Embryonic facial prominence (tissue), 1 donor: ENCODE data around the gene RAC3.

Experiments used
- DNase-seq: peaks from one replicate; pipeline ENCODE4 v3.0.0-alpha.2; 2016; ENCODE audit errors: extremely low spot score

RAC3 gene

DNA sequence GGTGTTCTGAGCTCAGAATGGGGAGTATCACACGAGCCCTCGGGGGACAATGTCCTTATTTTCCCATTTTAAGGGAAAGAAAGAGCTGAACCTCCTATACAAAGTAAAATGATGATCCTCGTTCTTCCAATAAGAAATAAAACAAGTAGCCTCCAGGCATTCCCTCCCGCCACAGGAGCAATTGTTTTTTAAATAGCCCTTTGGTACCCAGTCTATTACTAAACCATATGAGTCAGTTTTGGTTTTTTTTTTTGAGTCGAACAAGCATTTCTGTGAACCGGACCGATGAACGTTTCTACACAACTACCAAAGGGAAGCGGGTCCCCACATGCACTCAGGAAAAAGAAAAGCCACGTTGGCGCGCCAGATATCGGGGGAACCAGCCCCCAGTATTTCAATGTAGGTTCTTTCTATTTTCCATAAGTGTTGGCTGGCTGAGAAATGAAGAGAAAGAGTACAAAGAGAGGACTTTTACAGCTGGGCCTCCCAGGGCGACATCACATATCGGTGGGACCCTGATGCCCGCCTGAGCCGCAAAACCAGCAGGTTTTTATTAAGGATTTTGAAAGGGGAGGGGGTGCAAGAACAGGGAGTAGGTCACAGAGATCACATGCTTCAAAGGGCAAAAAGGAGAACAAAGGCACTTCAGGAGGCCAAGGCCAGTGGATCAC is 9.8 kb downstream of the RAC3 start:
- DNase-seq = no peak

DNA sequence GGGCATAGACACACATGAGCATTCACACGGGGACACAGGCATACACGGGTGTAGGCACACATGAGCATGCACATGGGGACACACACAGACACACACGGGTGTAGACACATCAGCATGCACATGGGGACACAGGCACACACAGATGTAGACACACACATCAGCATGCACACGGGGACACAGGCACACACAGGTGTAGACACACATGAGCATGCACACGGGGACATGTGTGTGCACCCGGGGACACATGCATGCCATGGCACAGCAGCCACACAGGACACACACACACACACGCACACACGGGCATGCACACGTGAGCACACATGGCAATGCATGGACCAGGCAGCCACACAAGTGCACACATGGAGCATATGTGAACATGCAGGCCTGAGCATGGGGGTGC is 11.2 kb downstream of the RAC3 start:
- DNase-seq = no peak

DNA sequence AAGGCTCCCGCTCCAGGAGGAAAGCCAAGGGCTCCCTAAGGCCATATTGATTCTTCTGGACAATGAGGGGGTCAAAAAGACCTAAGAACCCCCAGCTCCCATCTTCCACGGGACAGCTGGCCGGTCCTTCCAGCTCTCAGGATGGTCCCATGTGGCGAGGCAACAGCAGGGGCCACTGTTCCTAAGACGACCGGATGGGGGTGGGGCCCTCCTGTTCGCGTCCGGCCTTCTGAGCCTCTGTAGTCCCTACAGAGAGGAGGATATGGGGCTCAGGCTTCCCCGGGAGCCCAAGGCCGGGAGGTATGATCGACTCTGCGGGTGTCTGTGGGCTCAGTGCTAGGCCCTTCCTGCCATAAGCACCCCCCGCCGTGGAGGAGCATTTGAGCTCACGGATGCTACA is 12.0 kb downstream of the RAC3 start:
- no peak for DNase-seq

DNA sequence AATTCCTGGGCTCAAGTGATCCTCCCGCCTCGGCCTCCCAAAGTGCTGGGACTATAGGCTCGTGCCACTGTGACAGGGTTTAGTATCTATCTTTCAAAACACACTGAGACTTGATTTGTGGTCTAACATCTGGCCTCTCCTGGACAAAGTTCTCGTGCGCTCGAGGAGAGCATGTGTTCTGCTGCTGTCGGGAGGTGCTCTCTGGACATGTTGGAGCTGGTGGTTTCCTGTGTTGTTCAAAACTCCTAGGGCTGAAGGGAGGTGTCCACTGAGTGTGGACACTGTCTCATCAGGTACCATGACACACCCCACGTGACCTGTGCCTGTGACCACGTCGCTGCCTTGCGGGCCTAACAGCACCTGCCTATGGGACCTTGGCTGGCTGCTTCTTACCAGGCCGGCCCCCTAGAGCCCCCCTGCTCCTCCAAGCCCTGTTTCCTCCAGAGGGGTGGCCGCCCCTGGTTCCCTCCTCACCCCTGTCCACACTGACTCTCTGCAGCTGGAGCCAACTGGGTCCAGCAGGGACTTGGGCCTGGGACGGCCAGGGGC is 14.5 kb downstream of the RAC3 start:
- DNase-seq = no peak

DNA sequence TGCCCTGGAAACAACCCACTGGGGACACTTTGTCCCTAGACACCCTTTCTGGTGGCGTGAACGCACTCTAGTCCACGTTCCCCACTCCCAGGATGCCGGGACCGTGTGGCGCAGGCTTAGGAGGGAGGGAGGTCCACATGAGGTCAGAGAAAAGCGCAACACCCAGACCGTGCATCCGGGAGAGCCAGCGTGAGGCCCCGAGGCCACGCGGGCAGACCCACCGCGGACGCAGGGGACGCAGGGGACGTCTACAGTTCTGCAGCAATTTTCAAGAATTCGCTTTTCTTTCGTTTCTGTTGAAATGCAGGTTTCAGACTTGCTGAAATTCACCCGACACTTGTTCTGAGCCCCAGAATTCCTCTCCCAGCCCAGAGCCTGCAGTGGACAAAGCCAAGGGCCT is 15.4 kb downstream of the RAC3 start:
- no peak for DNase-seq

DNA sequence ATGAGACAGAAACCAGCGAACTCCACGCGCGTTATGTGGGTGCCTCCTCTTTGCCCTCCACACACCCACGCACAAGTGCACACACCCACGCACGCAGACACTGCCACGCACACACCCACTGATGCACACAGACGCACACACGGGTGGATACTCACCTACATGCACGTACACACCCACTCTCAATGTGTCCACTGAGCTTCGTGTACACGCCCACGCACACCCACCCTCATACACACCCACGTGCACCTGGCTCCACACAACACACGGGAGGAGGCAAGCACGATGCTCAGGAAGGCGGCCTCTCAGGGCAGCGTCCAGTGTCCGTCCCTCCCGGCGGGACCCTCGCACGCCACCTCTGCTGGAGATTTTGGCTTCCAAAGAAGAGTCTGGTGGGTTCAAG is 15.9 kb downstream of the RAC3 start:
- no peak for DNase-seq

DNA sequence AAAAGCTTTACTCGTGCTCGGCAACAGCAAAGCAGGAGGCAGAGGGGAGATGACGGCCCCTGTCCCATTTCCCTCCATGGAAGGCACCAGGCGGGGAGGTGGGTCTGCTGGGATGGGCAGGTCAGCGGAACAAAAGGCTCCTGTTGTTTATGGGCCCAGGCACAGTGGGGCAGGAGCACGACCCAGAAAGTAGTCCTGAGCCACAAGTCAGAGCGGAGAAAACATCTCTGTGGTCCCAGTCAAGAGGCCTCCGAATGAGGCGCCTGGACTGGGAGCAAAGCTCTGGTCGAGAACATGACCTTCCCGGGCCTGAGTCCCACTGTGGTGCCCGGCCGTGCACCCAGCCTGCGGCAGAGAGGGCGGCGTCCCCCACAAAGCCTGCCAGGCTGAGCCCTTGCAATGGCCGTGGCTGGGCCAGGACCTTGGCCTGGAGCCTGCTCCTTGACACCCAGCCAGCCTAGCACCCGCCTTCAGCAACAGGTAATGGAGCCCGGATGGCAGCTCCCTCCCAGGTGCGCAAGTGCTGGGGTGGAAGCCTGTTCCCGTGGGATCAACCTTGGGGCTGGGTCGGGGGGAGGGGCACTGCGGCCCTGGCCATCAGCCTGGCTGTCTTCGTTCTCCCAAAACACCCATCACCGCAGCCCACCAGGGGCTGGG is 16.6 kb downstream of the RAC3 start:
- no peak for DNase-seq

DNA sequence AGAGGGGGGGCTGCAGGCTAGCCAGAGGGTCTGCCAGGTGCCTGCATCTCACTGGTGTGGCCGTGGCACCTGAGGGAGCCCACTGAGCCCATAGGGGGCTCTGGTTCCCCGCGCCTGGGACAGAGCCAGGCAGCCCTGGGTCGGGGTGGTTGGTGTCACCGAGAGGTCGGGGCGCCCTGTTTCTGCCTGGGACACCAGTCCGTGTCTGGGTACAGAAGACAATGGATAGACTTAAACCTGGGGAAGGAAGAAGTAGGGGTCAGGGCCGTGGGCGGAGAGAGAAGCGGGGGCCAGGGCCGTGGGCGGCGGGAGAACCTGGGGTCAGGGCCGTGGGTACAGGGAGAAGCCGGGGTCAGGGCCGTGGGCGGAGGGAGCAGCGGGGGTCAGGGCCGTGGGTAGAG is 17.1 kb downstream of the RAC3 start:
- DNase-seq = no peak

DNA sequence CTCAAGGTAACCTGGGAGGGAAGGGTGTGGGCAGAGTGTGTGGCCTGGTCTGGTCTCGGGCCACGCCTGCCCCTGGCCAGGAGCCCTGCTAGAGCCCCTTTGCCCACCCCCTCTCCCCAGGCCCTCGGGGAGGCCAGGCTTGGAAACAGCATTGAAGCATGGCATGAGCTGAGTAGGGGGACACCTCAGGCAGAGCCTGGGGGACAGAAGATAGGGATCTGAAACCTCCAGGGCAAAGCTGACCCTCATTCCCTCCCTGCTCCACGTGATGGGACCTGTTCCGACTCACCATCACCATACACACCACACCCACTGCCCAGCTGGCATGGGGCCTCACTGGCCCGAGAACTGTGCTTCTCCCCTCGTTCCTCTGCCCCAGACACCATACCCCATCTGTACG is 17.6 kb downstream of the RAC3 start:
- no peak for DNase-seq

DNA sequence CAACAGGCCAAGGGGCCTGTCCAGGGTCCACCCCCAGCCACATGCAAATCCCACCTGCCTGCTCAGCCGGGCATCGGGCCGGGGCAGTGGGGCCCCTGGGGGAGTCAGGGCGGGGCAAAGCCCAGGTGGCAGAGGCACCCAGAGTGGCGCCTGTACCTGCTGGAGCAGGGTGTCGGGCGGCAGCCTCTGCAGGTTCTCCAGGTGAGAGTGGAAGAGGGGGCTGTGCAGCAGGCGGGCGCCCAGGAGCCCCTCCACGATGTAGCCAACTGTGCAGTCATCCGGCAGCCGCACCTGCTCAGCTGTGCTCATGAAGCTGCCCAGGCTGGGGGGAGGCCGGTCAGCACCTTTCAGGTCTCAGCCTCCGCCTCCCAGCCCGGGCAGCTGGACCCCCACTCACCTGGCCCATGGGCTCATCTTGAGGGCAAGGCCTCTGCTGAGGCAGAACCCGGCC is 18.1 kb downstream of the RAC3 start:
- DNase-seq = no peak

DNA sequence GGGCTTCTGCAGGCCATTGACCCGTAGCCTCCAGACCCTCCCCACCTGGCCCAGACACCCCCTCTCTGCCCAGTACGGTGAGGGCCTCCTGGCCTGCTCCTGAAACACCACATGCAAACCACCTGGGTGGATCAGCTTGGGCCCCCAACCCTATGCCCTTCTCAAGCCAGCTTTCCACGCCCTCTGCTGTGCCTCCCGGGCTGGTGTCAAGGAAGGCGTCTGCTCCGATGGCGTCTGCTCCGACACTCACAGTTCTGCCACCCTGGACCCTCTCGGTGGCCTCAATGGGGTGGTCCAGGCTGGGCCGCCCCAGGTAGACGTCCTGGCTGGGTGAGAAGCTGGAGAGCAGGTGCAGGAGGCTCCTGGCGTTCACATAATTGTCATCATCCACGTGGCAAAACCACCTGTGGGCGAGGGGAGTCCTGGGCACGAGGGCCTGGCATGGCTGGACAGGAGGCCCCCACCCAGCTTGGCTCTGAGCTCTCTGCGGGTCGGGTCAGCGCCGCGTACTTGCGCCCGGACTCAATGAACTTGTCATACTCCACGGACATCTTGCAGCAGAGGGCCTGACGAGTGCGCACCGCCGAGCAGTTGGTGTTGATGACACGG is 18.8 kb downstream of the RAC3 start:
- DNase-seq = no peak

DNA sequence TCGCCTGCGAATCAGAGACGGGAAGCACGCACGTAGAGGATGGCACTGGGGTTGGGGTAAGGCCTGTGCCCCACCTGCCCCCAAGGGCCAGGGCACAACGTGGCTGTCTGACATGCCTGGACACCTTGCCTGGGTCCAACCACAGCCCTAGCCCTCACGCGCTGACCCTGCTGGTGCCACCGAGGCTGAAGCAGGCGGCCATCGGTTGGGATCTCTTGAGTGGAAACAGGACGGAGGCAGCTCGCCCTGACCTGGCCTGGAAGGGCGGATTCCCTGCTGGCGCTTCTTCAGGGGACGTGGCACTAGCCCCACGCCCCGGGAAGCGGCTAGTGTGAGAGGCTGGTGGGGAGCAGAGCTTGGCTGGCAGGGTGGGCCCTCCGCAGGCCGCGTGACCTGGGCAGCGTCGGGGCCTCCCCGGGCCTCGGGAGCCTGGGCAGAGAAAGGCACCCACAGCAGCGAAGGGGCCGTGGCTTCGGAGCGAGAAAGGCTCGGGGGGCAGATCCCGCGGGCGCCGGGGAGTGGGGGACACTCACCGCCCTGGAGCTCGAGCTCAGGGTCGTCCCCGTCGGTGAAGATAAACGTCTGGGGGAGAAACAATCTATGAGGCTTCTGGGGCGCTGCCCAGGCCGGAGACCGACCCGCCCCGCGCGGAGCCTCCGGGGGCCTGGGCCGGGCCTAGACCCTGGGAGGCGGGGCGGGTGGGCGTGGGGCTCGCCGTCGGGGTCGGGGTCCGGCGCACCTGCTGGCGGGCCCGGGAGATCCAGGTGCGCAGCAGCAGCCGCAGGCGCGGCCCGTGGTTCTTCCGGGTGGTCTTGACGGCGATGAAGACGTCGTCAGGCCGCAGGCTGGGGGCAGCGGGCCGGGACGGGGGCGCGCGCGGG is 19.5 kb downstream of the RAC3 start:
- DNase-seq = no peak

DNA sequence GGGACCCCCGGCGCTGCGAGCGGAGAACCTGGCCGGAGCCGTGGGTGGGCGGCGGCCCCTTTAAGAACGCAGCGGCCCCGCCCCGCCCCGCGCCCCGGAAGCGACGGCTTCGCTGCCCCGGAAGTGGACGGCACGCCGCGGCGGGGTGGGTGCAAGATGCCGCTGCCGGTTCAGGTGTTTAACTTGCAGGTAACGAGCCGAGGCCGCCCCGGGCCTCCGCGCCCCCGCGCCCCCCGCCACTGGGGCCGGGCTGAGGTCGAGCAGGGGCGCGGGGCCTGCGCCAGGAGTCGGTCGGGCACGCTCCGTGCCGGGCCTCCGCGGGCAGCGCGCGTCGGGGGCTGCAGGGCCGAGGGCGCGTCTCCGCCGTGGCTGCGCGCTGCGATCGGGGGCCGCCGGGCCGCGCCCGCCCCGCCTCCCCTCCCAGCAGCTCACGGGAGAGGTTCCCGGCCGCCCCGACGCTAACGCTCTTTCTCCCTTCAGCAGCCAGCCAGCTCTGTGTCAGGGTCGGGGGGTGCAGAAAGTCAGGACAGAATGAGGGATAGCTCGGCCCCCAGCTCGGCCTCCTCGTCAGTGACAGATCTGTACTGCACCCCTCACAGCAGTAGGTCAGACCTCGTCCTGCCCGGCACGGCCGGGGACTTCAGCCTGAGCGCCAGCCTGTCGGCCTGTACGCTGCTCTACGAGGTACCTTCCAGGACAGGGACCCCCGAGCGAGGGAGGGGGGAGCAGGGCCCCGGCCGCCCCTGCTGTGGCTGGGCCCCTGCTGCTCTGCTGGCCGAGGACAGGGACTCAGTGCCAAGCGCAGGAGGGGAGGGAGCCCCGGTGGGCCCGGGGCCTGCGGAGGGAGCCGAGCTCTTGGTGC is 20.5 kb downstream of the RAC3 start, which contains the start of the genes GPS1 and RFNG:
Gene GPS1 (plus strand): TSS at position 123 of the 862 bp plus-strand sequence. CDS start 34 bp downstream, at position 157.
Gene RFNG (minus strand): TSS at position 36 of the 862 bp plus-strand sequence. CDS start 45 bp downstream, outside the sequence.
- no peak for DNase-seq

DNA sequence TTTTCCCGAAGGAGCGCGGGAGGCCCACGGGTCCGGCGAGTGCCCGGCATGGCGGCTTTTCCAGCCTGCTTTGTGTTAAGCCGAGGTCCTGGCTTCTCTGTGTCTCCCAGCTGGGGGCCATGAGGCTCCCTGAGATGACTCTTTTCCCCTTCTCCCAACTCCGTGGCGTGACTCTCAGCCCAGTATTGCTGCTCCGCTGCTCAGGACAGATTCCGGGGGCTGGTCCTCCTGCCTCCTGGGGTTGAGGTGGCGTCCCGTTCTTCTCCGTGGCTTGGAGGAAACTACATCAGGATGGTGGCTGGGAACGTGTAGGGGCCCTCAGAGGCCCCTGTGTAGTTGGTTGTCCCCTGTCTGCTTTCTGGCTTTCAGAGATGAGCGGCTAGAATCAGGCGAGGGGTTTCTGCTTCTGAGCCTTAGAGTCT is 21.2 kb downstream of the RAC3 start:
- DNase-seq = no peak

DNA sequence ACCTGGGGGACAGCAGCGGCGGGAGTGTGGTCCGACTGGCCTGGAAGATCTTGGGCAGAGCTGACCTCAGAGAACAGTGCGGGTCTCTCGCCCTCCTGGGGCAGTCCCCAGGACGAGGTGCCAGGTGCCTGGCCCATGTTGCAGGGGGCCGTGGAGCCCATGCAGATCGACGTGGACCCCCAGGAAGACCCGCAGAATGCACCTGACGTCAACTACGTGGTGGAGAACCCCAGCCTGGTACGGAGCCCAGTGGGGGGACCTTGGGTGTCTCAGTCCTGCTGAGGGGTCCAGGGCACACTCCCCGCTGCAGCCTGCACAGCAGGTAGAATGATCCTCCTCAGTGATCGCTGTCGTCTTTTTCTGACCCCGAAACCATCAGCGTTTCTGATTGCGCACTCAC is 21.7 kb downstream of the RAC3 start:
- no peak for DNase-seq

DNA sequence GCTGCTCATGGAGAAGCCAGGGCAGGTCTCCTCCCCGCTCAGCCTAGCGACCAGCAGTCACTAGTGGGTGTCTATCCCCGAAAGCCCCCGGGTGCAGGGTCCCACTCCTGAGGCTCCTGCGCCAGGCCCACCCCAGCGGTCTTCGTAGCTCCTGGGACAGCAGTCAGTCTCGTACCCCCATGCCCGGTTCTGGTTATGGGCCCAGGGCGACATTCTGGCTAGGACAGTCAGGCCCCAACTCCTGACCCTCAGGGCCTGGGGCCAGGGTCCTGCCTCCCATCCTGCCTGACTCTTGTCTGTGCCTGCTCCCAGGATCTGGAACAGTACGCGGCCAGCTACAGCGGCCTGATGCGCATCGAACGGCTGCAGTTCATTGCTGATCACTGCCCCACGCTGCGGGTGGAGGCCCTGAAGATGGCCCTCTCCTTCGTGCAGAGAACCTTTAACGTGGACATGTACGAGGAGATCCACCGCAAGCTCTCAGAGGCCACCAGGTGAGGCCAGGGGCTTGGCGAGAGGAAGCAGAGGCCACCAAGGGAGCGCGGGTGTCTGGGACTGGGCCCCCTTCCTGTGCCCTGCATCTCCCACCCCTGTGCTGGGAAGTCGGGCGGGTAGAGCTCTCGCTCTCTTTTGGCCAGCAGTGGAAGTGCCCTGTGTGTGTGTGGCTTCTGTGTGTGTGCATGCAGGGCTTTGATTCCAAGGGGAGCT is 22.2 kb downstream of the RAC3 start:
- DNase-seq = no peak

DNA sequence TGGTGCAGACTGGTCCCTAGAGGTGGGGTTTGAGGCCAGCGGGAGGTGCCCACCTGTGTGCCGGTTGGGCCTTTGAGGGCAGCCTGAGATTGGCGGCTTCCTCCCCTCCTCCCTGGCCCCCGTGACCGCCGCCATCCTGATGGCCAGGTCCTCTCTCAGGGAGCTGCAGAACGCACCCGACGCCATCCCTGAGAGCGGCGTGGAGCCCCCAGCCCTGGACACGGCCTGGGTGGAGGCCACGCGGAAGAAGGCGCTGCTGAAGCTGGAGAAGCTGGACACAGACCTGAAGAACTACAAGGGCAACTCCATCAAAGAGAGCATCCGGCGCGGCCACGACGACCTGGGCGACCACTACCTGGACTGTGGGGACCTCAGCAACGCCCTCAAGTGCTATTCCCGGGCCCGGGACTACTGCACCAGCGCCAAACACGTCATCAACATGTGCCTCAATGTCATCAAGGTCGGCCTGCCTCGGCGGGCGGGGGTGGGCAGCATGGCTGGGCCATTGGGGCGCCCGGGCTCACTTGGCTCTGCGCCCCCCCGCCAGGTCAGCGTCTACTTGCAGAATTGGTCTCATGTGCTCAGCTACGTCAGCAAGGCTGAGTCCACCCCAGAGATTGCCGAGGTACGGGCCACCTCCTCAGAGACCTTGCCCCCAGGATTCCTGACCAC is 23.0 kb downstream of the RAC3 start:
- DNase-seq = no peak

DNA sequence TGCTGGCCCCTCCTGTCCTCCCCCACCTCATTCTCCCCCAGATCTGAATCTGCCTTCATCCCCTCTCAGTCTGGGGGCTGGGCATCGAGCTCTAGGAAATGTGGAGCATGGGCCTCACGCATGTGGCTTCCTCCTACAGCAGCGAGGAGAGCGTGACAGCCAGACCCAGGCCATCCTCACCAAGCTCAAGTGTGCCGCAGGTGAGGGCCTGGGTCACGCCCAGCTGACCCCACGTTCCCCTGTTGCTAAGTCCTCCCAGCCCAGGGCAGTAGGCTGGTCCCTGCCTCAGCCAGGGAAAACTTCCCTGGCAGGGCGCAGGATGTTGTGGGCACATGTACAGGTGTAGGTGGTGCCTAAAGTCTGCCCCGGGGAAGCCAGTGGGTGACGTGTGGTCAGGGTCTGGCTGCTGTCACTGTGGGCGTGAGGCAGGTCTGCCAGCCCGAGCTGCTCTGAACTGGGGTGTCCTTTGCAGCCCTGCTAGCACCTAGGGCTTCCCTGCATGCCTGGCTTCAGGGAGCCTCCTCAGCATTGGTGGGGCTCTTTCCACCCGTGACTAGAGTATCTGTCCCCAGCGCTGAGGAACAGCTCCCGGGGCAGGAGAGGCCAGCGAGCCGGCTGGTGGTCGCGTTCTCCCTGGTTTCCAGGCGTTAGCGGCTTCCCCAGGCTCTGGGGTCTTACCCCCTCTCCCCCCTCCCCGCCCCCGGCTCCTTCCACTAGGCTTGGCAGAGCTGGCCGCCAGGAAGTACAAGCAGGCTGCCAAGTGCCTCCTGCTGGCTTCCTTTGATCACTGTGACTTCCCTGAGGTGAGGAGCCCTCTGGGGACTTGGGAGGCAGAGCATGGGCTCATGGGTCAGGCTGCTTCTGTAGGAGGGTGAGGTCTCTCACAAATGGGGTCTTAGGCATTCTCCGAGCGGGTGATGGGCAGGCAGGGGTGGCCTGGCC is 23.8 kb downstream of the RAC3 start:
- no peak for DNase-seq
